HG03045 (cell line): ENCODE results near the gene PRKCA.
A peak's percentile ranks its signal among the peaks of the same experiment; 100 is the strongest.
"Not testable (repeated sequence)": the region's sequence is repeated elsewhere in the genome, so short reads cannot be mapped to it uniquely, and the experiment has no call there.

ENCODE experiments used
- ATAC-seq: cut with Tn5 transposase; IDR thresholded peaks from one replicate; pipeline ENCODE4 v1.9.1; 2021; ENCODE audit warnings: mild to moderate bottlenecking, moderate library complexity; ENCODE audit not compliant: unreplicated experiment

The PRKCA gene

DNA sequence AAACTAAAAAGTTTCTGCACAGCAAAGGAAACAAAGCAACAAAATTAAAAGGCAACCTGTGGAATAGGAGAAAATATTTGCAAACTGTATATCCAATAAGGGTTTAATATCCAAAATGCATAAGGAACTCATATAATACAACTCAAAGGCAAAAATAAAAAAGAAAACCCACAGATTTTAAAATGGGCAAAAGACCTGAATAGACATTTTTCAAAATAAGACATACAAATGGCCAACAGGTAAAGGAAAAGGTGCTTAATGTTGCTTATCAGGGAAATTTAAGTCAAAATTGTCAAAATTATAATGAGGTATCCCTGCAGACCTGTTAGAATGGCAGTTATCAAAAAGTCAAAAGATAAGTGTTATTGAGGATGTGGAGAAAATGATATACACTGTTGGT is 399.0 kb downstream of the PRKCA start:
- ATAC-seq = no peak

DNA sequence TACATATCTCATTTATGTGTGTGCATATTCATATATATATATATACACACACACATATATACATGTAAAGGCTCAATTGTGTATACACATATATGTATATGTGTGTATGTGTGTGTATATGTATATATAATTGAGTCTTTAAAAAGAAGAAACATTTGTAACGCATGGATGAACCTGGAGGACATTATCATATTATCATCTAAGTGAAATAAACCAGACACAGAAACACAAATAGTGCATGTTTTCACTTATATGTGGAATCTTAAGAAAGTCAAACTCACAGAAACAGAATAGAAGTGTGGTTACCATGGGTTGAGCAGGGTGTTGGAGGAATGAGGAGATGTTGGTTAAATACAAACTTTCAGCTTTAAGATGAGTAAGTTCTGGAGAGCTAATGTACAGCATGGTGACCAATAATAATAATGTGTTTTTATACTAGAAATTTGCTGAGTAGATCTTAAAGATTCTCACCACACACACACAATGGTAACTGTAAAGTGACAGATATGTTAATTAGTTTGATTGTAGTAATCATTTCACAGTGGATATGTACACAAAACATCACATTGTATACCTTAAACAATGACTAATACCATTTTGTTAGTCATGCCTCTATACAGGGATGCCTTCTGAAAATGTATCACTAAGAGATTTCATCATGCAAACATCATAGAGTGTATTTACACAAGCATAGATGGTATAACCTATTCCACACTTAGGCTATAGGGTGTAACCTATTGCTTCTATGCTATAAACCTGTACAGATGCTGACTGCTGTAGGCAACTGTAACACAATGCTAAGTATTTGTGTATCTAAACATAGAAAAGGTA is 399.9 kb downstream of the PRKCA start:
- no peak for ATAC-seq

- ATAC-seq = no peak
Observed at GRCh38 chr17:66704858-66705520, 402.6 kb downstream of the PRKCA start.

DNA sequence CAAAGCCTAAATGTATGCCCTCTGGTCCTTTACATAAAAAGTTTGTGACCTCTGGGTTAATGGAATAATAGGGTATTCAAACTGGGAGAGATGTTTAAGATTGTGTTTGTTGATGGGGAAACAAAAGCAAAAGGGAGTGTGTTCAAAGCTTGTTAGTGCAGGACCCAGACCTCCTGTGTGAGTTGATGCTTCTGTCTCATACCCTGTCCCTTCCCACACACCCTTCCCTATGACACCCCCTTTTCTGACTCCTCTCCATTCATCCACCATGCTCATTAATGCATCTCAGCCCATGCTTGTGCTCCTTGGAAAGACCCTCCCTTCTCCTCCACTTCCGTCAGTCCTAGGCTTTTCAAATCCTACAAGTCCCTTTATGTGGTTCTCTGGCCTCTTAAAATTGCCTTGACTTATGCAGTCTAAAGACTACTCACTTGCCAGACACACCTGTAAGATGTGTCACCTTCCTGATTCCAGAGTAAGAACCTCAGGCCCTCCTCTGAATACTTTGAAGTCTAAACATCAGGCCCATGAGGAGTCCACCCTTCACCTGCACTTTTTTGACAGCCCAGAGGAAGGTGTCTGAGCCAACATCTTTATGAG is 404.5 kb downstream of the PRKCA start:
- ATAC-seq = no peak

GRCh38 chr17:66711401-66711800 is 409.0 kb downstream of the PRKCA start:
- no peak for ATAC-seq

GRCh38 chr17:66711881-66712321 is 409.5 kb downstream of the PRKCA start:
- no peak for ATAC-seq

- ATAC-seq = no peak
Observed at GRCh38 chr17:66712453-66712852, 410.0 kb downstream of the PRKCA start.

- ATAC-seq = not testable (repeated sequence)
Observed at GRCh38 chr17:66713021-66713532, 410.7 kb downstream of the PRKCA start.

- ATAC-seq = peak; percentile 65
Observed at GRCh38 chr17:66713533-66714042, 411.2 kb downstream of the PRKCA start.

- ATAC-seq = no peak
Observed at GRCh38 chr17:66714046-66715023, 411.9 kb downstream of the PRKCA start.

DNA sequence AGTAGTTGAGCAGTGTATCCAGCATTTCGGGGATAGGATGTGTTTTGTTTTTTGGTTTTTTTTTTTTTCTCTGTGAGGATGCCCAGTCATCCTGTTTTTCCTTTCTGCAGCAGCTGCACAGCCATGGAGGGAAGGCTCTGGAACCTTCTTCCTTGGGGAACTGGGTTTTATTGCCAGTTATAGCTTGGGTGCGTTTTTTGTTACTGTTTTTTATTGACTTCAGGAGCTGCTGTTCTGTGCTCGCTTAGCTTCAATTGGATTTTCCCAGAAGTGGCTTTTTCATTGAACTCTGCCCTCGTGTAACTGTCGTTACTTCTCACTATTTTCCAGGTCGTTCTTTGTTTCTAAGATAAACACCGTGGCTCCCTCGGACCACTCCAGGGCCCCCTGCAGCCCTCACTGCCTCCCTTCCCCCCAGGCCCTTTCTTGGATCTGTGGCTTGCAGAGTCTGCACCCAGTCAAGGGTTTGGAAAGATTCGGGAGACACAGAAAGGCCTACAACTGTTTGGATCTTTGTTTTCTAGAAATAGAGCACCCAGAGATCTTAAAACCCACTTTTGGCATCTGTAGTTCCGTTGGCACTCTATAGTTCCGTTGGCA is 412.8 kb downstream of the PRKCA start:
- no peak for ATAC-seq

DNA sequence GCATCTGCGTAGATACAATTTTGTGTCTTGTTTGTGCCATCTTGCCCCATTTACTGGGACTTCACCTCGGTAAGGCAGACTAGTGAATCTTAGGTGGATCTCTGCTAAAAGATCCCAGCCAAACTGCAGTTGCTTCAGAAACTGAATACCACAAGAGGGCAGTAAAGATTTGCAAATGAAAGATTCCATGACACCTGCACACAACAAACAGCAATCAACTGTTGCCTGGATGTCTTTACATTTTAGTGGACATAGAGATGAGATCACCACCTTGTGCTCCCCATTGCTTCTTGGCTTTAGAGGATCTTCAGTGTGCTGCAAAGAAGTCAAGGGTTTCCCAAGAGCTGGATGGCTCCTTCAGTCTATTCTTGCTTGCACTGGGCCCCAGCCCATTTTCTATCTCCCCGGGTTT is 413.3 kb downstream of the PRKCA start:
- ATAC-seq = no peak

GRCh38 chr17:66716236-66717026 is 414.0 kb downstream of the PRKCA start:
- no peak for ATAC-seq

DNA sequence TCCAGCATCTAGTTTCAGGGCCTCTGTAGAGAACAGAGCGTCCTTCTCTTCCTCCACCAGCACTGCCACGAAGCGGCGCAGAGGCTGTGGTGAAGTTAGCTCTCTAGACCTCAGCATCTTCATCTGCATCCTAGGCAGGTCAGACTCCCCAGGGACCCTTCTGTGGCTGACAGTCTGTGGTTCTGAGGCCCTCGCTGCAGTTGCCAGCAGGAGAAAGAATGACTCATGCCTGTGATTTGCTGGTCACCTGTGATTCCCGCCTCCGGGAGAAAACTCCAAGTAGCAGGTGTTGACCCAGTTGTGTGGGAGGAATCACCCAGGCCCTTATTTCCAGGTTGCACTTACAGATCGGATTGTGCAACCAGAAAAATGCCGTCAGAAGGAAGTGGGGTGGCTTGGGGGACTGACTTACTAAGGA is 415.2 kb downstream of the PRKCA start:
- peak; percentile 52 for ATAC-seq

GRCh38 chr17:66720027-66720426 is 417.6 kb downstream of the PRKCA start:
- ATAC-seq = no peak

GRCh38 chr17:66720567-66720966 is 418.2 kb downstream of the PRKCA start:
- no peak for ATAC-seq

DNA sequence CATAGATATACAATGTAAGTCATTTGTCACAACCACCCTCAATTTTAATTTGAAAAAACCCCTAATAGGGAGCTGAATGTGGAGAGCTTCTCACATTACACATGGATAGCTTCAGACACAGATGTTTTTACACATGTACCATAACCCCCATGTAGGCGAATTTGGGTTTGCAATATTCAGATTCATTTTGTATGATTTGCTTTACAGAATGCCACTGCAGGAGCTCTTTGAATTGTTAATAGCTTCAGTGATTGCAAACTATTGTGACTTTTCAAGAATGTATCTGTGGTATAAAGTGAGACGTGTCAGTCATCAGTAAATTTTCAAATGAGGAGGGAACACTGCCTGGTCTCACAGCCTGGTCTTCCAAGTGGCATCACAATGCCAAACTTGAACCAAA is 419.9 kb downstream of the PRKCA start:
- no peak for ATAC-seq

DNA sequence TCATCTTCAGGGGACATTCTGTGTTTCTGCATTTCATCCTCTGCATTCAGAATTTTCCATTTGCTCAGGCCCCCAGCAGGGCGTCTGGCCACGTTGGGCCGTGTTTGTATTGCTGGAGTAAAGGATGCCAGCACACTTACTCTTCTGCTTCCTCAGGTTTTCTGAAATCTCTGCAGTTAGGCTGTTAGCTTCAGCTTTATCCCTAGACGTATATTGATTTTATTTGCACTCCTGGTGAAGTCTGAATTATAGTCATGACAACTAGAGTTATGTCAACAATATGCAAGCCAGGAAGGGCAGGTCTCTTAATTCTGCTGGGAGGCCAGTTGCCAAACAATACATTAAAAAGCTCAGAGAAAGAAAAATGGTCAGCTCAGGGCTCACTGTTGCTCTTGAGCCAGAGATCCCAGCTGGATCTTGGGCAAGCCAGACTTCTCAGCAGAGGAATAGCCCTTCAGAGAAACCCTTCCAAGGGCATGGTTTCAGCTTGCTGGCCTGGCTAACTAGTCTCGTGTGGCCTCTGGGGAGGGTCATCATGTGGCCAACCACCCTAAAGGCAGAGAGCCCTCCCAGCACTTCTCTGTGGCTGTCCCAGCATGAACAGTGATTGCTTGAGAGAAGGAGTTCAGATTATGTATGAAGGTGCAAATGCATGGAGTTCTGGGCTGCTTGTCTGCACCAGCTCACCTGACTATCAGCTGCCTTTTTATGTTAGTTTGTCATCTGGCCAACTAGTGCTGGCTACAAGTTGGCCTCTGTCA is 422.3 kb downstream of the PRKCA start:
- ATAC-seq = no peak
